Endothelial cell of umbilical vein (primary cell): ENCODE data around the gene HNRNPL. TPM values are rescaled to one million over a fixed set of nuclear protein-coding genes. Genes with fewer than 3 reads are reported as not detected.

Source experiments
- BruUV-seq: library from RNA; stranded (reverse); fragments of 400-500 nt; replicated peaks from 2 replicates; lab custom pipeline; 2021; lab: Mats Ljungman, UMichigan
- CTCF ChIA-PET: fragments of 300-600, 350-600 bp; sonication (Branson Sonifier 250); formaldehyde crosslinking; loops from one replicate; lab custom pipeline; 2021; ENCODE audit warnings: antibody characterized with exemption, inconsistent platforms; lab: Charles Lee
- POLR2A ChIA-PET: fragments of 300-600, 350-600 bp; sonication (Branson Sonifier 250); formaldehyde crosslinking; loops from one replicate; lab custom pipeline; 2021; ENCODE audit warnings: antibody characterized with exemption, inconsistent platforms; lab: Charles Lee
- DNase-seq: peaks from one replicate; pipeline ENCODE4 v3.0.0-alpha.2; 2011; ENCODE audit warnings: low read depth, low spot score
- FAIRE-seq: peaks from 2 replicates; lab custom pipeline; 2011; peaks lifted over from hg19 to GRCh38; lab: Jason Lieb, UNC
- H2AFZ ChIP-seq: 2 replicates; pipeline ENCODE4 v1.6.0; 2012; ENCODE audit warnings: low read depth, low read length, control low read depth, inconsistent platforms
- H3K27ac ChIP-seq: 2 replicates; pipeline ENCODE4 v1.5.1; 2011; ENCODE audit warnings: low read depth, mild to moderate bottlenecking, control low read depth, low read length, moderate library complexity; ENCODE audit not compliant: insufficient read depth
- H3K27me3 ChIP-seq, 2 experiments: 2 replicates each; pipeline versions ENCODE4 v1.6.0 to v1.6.1; 2011; ENCODE audit warnings: low read length in 2 of 2, mixed read lengths in 1 of 2; ENCODE audit not compliant: control insufficient read depth in 2 of 2, insufficient read depth in 2 of 2
- H3K36me3 ChIP-seq, 2 experiments: 2 replicates in 1 of 2; 3 replicates in 1 of 2; pipeline ENCODE4 v1.5.1; 2011; ENCODE audit warnings: low read length in 2 of 2, mild to moderate bottlenecking in 1 of 2, moderate library complexity in 1 of 2; ENCODE audit not compliant: control insufficient read depth in 2 of 2, insufficient read depth in 2 of 2; ENCODE audit errors: extremely low read depth in 1 of 2
- H3K4me1 ChIP-seq: 3 replicates; pipeline ENCODE4 v1.5.1; 2011; ENCODE audit warnings: mild to moderate bottlenecking, low read length; ENCODE audit not compliant: control insufficient read depth, insufficient read depth; ENCODE audit errors: extremely low read depth
- H3K4me2 ChIP-seq: 2 replicates; pipeline ENCODE4 v1.6.1; 2011; ENCODE audit warnings: low read length, control low read depth, mixed read lengths; ENCODE audit not compliant: insufficient read depth
- H3K4me3 ChIP-seq, 3 experiments: fragments of 200-600 bp in 1 of 3; sonication (generic), shearing (Covaris generic) in 1 of 3; replicated peaks in 1 of 3; 2 replicates each; pipeline ENCODE4 v1.5.1; 2011 to 2016; ENCODE audit warnings: control low read depth in 3 of 3, low read length in 3 of 3, mild to moderate bottlenecking in 2 of 3, inconsistent platforms in 1 of 3, low read depth in 1 of 3, moderate library complexity in 1 of 3; ENCODE audit not compliant: insufficient read depth in 1 of 3
- H3K79me2 ChIP-seq: 2 replicates; pipeline ENCODE4 v1.6.0; 2012; ENCODE audit warnings: low read length, inconsistent platforms; ENCODE audit not compliant: control insufficient read depth, insufficient read depth
- H3K9ac ChIP-seq: replicated peaks from 2 replicates; pipeline ENCODE3; 2011; ENCODE audit warnings: low read length, control low read depth; ENCODE audit not compliant: insufficient read depth; ENCODE audit errors: extremely low read depth
- H3K9me1 ChIP-seq: replicated peaks from 3 replicates; pipeline ENCODE4 v1.6.0; 2011; ENCODE audit warnings: mild to moderate bottlenecking, low read length; ENCODE audit not compliant: control insufficient read depth, insufficient read depth; ENCODE audit errors: extremely low read depth
- H3K9me3 ChIP-seq: replicated peaks from 2 replicates; pipeline ENCODE4 v1.5.1; 2012; ENCODE audit warnings: low read length, inconsistent platforms; ENCODE audit not compliant: control insufficient read depth, insufficient read depth
- H4K20me1 ChIP-seq: replicated peaks from 2 replicates; pipeline ENCODE3; 2011; ENCODE audit warnings: mild to moderate bottlenecking, low read length; ENCODE audit not compliant: control insufficient read depth, insufficient read depth; ENCODE audit errors: extremely low read depth
- EZH2 ChIP-seq: IDR thresholded peaks from 2 replicates; pipeline ENCODE4 v1.6.1; 2012; ENCODE audit warnings: borderline replicate concordance, low read depth, mild to moderate bottlenecking, moderate library complexity, low read length, inconsistent platforms; ENCODE audit not compliant: severe bottlenecking
- FOS ChIP-seq: IDR thresholded peaks from 2 replicates; pipeline ENCODE4 v1.6.1; 2011; ENCODE audit warnings: mild to moderate bottlenecking, low read length, moderate library complexity, borderline replicate concordance; ENCODE audit not compliant: insufficient read depth
- GATA2 ChIP-seq: IDR thresholded peaks from 2 replicates; pipeline ENCODE4 v1.7.0; 2011; ENCODE audit warnings: low read depth, mild to moderate bottlenecking, moderate library complexity, mixed read lengths, low read length; ENCODE audit not compliant: insufficient read length, insufficient read depth
- JUN ChIP-seq: IDR thresholded peaks from 2 replicates; pipeline ENCODE4 v1.6.1; 2011; ENCODE audit warnings: borderline replicate concordance, low read depth; ENCODE audit not compliant: insufficient read length, insufficient read depth
- MYC ChIP-seq: IDR thresholded peaks from one replicate; pipeline ENCODE4 v1.6.1; 2011; ENCODE audit warnings: mild to moderate bottlenecking, low read depth, low read length
- POLR2A ChIP-seq: IDR thresholded peaks from 2 replicates; pipeline ENCODE4 v1.6.1; 2012; ENCODE audit warnings: low read depth, mild to moderate bottlenecking, control low read depth, low read length
- POLR2AphosphoS5 ChIP-seq: IDR thresholded peaks from 2 replicates; pipeline ENCODE4 v1.6.1; 2012; ENCODE audit warnings: low read depth, mild to moderate bottlenecking, control low read depth, low read length, moderate library complexity; ENCODE audit not compliant: insufficient read depth
- dilution Hi-C: fragments of 300-500 bp; cut with MboI; formaldehyde crosslinking; loops from one replicate; pipeline ENCODE4 v1.15.0; 2019; ENCODE audit warnings: low sequenced_read_pairs; ENCODE audit not compliant: extremely low pct_ligation_motif_present
- intact Hi-C: fragments of 100-400 bp; cut with micrococcal nuclease; formaldehyde crosslinking; loops from one replicate; pipeline ENCODE4 v1.10.0; 2022
- polyA plus RNA-seq, 4 experiments: library from polyadenylated mRNA; depleted of rRNA in 3 of 4; stranded (reverse) in 3 of 4; unstranded in 1 of 4; fragments of >200 nt; gene quantifications; 2 replicates each; pipeline versions ENCODE4 v1.2.1 to v1.2.3, GENCODE V29; 2011 to 2012; ENCODE audit warnings: missing spikeins in 1 of 4
- total RNA-seq: library from RNA; stranded (reverse); gene quantifications from 2 replicates; pipeline ENCODE4 v1.2.3, GENCODE V29; 2021
- TF ChIP-seq, protein P1 (sequence below), 2 donors: IDR thresholded peaks; 1 replicate in 1 of 2; 2 replicates in 1 of 2; pipeline ENCODE4 v1.5.1; 2011; ENCODE audit warnings: low read length in 2 of 2, mild to moderate bottlenecking in 2 of 2, moderate library complexity in 2 of 2, control low read depth in 1 of 2, inconsistent platforms in 1 of 2, low read depth in 1 of 2; ENCODE audit not compliant: insufficient read depth in 1 of 2; ENCODE audit errors: extremely low read depth in 1 of 2
- TF ChIP-seq, protein P2 (sequence below): IDR thresholded peaks from 2 replicates; pipeline ENCODE4 v1.6.1; 2011; ENCODE audit not compliant: insufficient read depth, insufficient read length

The HNRNPL gene
- total and polyA plus RNA-seq, 2 donors (not counting 3 experiments of a cell fraction or from before 2014, with no cell fraction given) = 305 to 451 TPM

DNA sequence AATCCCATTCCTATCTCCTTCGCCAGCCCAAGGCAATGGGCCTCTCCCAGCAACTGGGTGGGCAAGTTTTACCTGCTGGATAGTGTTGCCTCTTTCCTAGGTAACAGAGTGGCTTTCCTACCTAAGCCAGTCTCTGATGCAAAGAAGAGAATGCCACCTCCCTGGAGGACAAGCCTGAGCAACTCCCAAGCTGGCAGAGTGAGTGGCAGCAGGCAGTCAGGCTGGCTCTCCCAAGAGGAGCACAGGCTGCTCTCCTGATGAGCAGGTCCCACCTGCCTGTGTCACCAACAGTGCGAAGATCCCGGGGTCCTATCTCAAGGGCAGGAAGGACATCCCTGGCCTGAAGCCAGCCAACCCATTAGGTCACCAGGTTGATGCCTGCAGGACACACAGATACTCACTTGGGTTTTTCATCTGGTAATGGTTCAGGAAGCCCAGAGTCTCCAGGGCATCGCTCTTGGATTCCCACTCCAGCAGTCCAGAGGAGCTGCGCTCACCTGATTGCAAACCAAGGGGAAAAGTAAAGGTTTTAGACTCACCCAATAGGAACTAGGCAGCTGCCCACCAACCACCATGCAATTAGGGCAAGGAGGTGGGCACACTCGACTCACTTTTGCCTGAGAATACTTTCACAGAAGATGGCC is 12.7 kb downstream of the HNRNPL start:
- dilution Hi-C loops = no loop called here
- Histone ChIP-seq H3K4me1 (peaks cover 3% of the 10 kb centered on the region), H3K9ac (no peak overlapping the region)

More for the DNA sequence above, 12.7 kb downstream of the HNRNPL start:
- no peak for DNase-seq
- H3K9me1 ChIP-seq = no peaks in the 10 kb centered on the region
- H4K20me1 ChIP-seq = no peaks in the 10 kb centered on the region
- no peaks in the 10 kb centered on the region for H3K27me3 ChIP-seq
- FAIRE-seq = no peak
- no peak overlapping the region for H3K4me2 ChIP-seq
- H3K4me3 ChIP-seq = no peak overlapping the region
- POLR2A ChIA-PET = no interaction called here
- CTCF ChIA-PET = interaction anchor here (0.6 to 1.2 kb wide), 2 partner anchors 28 to 67 kb away, joined by 3 to 5 read pairs; no protein-coding TSS in a partner anchor
- no peak overlapping the region for H2AFZ ChIP-seq
- H3K9me3 ChIP-seq = no peaks in the 10 kb centered on the region
- peaks cover 40 to 53% of the 10 kb centered on the region in 2 experiments for H3K36me3 ChIP-seq
- peaks cover 9% of the 10 kb centered on the region for H3K79me2 ChIP-seq
- no TSS peak for BruUV-seq
- TF ChIP-seq GATA2 = no peak
- no peak for TF ChIP-seq FOS
- TF ChIP-seq POLR2A = no peak
- TF ChIP-seq, protein P1, sequence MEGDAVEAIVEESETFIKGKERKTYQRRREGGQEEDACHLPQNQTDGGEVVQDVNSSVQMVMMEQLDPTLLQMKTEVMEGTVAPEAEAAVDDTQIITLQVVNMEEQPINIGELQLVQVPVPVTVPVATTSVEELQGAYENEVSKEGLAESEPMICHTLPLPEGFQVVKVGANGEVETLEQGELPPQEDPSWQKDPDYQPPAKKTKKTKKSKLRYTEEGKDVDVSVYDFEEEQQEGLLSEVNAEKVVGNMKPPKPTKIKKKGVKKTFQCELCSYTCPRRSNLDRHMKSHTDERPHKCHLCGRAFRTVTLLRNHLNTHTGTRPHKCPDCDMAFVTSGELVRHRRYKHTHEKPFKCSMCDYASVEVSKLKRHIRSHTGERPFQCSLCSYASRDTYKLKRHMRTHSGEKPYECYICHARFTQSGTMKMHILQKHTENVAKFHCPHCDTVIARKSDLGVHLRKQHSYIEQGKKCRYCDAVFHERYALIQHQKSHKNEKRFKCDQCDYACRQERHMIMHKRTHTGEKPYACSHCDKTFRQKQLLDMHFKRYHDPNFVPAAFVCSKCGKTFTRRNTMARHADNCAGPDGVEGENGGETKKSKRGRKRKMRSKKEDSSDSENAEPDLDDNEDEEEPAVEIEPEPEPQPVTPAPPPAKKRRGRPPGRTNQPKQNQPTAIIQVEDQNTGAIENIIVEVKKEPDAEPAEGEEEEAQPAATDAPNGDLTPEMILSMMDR (IDR thresholded peaks at IDR 0.05; ENCODE audit: extremely low read depth in 1 of 2, insufficient read depth in 1 of 2, low read depth in 1 of 2, low read length in 2 of 2) = no peak
- no peak for TF ChIP-seq EZH2
- no peak for TF ChIP-seq POLR2AphosphoS5
- TF ChIP-seq JUN = no peak
- TF ChIP-seq MYC = no peak
- TF ChIP-seq, protein P2, sequence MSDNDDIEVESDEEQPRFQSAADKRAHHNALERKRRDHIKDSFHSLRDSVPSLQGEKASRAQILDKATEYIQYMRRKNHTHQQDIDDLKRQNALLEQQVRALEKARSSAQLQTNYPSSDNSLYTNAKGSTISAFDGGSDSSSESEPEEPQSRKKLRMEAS = no peak
- intact Hi-C loops = no loop called here
- no peak overlapping the region for H3K27ac ChIP-seq
